Cardiac fibroblast (primary cell): ENCODE results near the gene RAX2.

Experiments
- DNase-seq, 2 donors: peaks; one replicate each; pipeline versions ENCODE4 v3.0.0 to v3.0.0-alpha.2; 2010; ENCODE audit warnings: low read depth in 2 of 2
- H3K4me3 ChIP-seq, 2 donors: replicated peaks in 1 of 2; 1 replicate in 1 of 2; 2 replicates in 1 of 2; pipeline ENCODE4 v1.5.1; 2011; ENCODE audit warnings: low read depth in 2 of 2, low read length in 2 of 2, mild to moderate bottlenecking in 2 of 2, moderate library complexity in 1 of 2
- CTCF ChIP-seq: IDR thresholded peaks from one replicate; pipeline ENCODE4 v1.5.1; 2011; ENCODE audit warnings: low read depth, mild to moderate bottlenecking, low read length, inconsistent platforms

Gene RAX2

GRCh38 chr19:3778899-3779723 lies 7.1 kb upstream of the RAX2 start:
- no peak for TF ChIP-seq CTCF
- DNase-seq, result no peak
- no peak overlapping the region for H3K4me3 ChIP-seq

GRCh38 chr19:3778104-3778867 lies 6.3 kb upstream of the RAX2 start:
- no peak overlapping the region for H3K4me3 ChIP-seq
- TF ChIP-seq CTCF, result no peak
- no peak for DNase-seq

- no peak for DNase-seq
Measured at GRCh38 chr19:3776479-3777040, 4.5 kb upstream of the RAX2 start.

GRCh38 chr19:3775831-3776230 lies 3.8 kb upstream of the RAX2 start:
- no peak for DNase-seq
- TF ChIP-seq CTCF, result no peak
- no peak overlapping the region for H3K4me3 ChIP-seq

More at GRCh38 chr19:3776479-3777040, 4.5 kb upstream of the RAX2 start:
- no peak overlapping the region for H3K4me3 ChIP-seq
- no peak for TF ChIP-seq CTCF

GRCh38 chr19:3775374-3775711 lies 3.3 kb upstream of the RAX2 start:
- no peak for DNase-seq
- TF ChIP-seq CTCF, result no peak
- H3K4me3 ChIP-seq, result no peak overlapping the region

- DNase-seq, result no peak
- no peak overlapping the region for H3K4me3 ChIP-seq
- no peak for TF ChIP-seq CTCF
Measured at GRCh38 chr19:3774621-3775373, 2.8 kb upstream of the RAX2 start.
